Effector CD4-positive, alpha-beta T cell (primary cell): Measurements from ENCODE around the gene TRIM10. TPM values are rescaled to one million over a fixed set of nuclear protein-coding genes. Genes with fewer than 3 reads are reported as not detected.

Experiments
- DNase-seq: peaks from one replicate; pipeline ENCODE4 v3.0.0-alpha.2; 2020
- total RNA-seq: gene quantifications from one replicate; lab custom pipeline; 2026; lab: John Stamatoyannopoulos, UW

TRIM10 gene, protein sequence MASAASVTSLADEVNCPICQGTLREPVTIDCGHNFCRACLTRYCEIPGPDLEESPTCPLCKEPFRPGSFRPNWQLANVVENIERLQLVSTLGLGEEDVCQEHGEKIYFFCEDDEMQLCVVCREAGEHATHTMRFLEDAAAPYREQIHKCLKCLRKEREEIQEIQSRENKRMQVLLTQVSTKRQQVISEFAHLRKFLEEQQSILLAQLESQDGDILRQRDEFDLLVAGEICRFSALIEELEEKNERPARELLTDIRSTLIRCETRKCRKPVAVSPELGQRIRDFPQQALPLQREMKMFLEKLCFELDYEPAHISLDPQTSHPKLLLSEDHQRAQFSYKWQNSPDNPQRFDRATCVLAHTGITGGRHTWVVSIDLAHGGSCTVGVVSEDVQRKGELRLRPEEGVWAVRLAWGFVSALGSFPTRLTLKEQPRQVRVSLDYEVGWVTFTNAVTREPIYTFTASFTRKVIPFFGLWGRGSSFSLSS
- total RNA-seq, result not detected

DNA sequence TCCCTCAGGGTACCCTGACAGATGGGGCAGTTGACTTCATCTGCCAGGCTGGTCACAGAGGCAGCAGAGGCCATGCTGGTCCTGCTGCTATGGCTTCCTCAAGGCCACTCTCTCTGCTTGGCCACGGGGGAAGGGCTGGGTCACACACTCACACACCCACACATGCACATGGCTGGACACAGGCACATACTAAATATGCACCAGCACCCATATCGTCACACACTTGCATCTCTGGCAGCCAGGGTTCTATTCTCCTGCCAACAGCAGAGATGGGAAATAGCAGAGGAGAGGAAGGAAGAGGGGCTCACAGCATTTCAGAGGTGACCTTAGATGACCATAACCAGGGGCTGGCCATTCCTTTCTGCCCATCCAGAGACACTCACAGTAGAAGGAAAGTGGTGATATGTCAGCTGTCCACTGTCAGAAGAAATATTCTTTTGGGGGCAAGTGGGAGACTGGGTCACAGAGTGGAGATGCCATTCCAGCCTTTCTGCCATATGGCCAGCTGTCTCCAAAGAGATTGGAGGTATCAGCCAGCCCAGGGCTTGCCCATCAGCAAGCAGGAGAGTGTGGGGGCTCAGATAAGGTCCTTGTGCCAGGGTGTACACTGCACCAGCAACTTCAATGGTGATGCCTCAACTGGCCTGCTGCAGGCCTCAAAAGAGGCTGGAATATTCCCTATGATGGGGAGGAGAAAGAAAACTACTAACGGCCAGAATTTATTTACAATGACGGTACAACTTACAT is at the start of gene TRIM10:
TRIM10 (minus strand) TSS at position 427 of the 747 bp plus-strand sequence; CDS start at position 74, 353 bp downstream.
- DNase-seq, result no peak

- no peak for DNase-seq
Observed at GRCh38 chr6:30207619-30208295, 46.7 kb upstream of the TRIM10 start.

DNA sequence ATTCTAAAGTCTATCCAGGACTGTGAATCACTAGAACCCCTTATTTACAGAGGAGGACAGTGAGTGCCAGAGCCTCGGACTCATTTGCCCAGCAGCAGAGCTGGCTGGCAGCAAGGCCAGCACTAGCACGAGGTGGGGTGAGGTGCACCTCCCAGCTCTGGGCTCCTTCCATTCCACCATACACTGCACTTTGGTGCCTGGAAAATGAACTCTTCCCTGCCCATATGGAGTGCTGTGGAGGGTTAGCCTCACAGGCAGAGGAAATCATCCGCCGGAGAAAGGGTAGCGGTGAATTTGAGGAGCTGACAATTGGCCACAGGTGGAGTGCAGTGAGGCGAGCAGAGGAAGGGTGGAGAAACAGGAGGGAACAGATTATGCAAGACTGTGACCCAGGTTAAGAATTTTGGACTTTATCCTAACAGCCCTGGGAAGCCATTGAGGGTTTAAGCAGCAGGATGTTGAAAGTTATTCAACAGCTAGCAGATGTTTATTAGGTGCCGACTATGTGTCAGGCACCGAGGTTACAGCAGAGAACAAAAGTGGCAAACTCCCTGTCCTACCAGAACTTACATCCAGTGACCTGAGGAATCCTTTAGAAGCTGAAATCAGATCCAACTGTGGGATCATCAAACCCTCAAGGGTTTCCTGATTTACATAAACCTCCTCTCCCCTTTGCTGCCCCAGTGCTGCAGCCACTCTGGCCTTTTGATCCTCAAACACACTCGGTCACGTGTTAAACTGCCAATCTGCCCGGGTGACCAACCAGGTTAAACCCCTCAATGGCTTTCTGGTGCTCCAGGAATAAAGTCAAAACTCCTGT is 46.0 kb upstream of the TRIM10 start:
- DNase-seq, result no peak

DNA sequence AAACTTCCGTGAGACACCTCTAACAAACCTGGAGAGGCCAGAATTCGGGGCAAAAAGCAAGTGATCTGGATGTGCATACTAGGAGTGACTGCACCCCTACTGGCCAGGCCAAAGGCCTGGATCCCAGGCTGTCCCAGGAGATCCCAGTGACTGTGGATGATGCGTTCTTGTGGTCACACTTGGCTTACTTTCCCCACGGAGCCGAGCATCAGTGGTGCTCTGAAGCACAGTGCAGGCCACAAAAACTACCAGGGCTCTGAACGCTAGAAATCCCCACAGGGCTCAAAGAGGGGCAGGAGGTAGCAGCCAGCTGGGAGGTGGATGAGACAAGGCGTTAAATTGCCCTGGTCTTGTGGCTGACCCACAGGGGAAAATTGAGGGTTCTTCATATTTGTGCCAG is 45.1 kb upstream of the TRIM10 start:
- DNase-seq, result no peak

GRCh38 chr6:30204116-30204515 is 43.1 kb upstream of the TRIM10 start:
- DNase-seq, result no peak

DNA sequence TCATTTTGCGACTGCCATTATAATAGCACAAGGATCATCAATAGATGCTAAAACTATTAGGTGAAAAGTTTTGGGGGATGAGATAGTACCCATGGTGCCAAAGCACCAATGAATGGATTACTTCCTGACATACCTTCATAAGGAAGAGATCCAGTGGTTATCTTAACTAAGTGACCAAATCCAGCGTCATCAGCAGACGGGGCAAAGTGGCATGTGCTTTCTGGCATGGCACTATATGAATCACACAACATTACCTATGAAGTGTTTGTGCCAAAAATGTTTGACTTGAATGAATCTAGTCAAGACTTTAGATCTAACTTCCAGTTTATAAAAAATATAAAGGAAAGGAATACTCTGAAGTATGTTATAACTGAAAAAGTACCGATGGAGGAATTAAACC is 41.4 kb upstream of the TRIM10 start:
- DNase-seq, result no peak

DNA sequence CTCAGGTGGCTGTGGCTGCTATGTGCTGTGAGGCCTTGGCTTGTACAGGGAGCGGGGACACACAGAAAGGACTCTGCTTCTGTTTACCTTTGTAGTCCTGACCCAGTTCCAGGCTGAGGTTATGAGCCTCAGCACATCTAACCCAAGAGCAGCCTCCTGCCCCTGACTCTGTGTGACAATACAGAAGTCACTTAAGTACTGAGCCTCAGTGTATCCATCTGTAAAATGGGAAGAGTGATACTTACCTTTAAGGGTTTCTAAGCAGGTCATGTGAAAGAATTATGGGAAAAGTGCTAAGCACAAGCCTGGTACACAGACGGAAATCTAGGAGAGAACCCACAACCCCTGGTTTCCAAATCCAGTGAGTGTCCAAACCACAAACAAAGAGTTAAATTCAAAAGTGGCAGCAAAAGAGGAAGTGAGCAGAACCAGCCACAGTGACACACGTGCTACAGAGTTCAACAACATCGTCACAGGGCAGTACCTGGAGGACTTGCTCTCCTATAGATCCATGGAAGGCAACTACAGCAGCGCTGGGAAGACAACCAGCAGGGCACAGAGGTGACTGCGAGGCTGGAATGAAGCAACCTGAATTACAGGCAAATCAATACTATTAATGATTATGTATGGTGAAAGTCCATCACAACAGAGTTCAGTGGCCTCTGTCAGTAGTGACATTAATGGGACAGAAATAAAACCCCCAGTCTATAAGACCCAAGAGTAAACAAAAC is 39.7 kb upstream of the TRIM10 start:
- no peak for DNase-seq

GRCh38 chr6:30198166-30199084 is 37.4 kb upstream of the TRIM10 start:
- DNase-seq, result no peak

- no peak for DNase-seq
Observed at GRCh38 chr6:30196376-30196775, 35.4 kb upstream of the TRIM10 start.

DNA sequence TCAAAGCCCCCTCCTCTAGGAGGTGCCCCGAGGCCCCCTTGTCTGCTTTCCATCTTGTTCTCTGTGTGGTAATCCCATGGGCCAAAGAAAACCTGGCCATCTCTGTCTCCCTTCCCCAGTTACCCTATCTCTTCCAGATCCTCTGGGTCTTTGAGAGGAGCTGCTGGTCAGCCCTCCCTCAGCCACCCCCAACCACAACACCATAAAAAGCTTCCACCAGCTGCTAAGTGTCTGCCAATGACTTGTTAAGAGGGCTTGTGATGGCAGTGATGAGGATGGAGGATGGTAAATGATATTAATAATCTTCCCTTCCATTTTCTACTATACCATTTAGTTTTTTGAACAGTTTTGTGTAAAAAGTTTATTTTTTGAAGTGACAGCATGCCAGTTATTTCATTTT is 34.9 kb upstream of the TRIM10 start:
- DNase-seq, result no peak

- no peak for DNase-seq
Observed at GRCh38 chr6:30194797-30195690, 34.0 kb upstream of the TRIM10 start.

DNA sequence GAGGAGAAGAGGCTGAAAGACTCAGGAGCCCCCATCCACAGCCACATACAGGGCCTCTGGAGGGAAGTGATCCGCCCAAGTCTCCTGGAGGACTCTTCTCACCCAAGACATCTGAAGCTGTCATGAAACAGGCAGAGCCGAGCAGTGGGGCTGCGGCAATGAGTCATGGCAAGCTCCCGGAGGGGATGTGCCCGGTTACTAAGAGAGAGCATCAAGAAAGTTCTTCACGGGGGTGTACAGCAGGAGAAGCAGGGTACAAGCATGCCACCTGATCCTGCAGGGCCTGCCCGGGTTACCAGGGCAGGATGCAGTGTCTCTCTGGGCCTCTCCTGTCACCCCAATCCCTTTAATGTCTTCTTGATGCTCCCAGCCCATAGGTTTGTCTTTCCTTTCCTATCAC is 31.1 kb upstream of the TRIM10 start:
- no peak for DNase-seq

GRCh38 chr6:30188541-30188940 is 27.5 kb upstream of the TRIM10 start:
- DNase-seq, result no peak

- DNase-seq, result no peak
Observed at GRCh38 chr6:30185846-30186484, 25.0 kb upstream of the TRIM10 start.

- DNase-seq, result no peak
Observed at GRCh38 chr6:30184417-30185031, 23.5 kb upstream of the TRIM10 start.

DNA sequence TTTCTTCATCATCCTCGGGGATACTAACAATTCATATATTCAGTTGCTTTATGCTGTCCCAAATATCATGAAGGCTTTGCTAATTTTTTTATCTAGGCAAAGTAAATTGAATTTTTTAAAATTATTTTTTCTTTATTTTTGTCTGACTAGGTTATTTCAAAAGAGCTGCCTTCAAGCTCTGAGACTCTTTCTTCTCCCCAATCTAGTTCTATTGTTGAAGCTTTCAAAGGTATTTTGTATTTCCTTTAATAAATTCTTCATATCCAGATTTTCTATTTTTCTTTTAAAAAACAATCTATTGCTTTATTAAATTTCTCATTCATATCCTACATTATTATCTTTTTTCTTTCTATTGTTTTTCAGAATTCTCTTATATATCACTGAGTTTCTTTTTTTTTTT is 19.1 kb upstream of the TRIM10 start:
- no peak for DNase-seq

DNA sequence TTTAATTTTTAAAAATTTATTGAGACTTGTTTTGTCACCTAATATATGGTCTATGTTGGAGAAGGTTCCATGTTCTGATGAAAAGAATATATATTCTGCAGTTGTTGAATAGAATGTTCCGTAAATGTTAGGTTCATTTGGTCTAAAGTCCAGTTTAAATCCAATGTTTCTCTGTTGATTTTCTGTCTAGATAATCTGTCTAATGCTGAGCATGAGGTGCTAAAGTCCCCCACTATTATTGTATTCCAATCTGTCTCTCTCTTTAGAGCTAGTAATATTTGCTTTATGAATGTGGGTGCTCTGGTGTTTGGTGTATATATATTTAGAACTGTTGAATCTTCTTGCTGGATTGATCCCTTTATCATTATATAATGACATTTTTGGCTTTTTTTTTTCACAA is 17.8 kb upstream of the TRIM10 start:
- no peak for DNase-seq

DNA sequence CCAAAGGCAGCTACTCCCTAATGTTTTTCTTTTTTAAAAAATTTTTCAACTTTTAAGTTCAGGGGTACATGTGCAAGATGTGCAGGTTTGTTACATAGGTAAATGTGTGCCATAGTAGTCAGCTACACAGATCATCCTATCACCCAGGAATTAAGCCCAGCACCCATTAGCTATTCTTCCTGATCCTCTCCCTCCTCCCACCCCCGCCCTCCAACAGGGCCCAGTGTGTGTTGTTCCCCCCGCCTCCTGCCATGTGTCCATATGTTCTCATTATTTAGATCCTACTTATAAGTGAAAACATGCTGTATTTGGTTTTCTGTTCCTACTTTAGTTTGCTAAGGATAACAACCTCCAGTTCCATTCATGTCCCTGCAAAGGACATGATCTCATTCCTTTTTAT is 14.8 kb upstream of the TRIM10 start:
- no peak for DNase-seq

GRCh38 chr6:30172681-30173080 is 11.7 kb upstream of the TRIM10 start:
- no peak for DNase-seq
